Upper lobe of right lung (tissue), 1 donor: Measurements from ENCODE around the gene AMMECR1. TPM values are rescaled to one million over a fixed set of nuclear protein-coding genes. Genes with fewer than 3 reads are reported as not detected.

Source experiments
- ATAC-seq: fragments of 200-7000 bp; cut with Tn5 transposase; one replicate; pipeline ENCODE4 v1.9.1; 2020; ENCODE audit warnings: mild to moderate bottlenecking, moderate library complexity
- DNase-seq: peaks from one replicate; pipeline ENCODE4 v3.0.0-alpha.2; 2020
- H3K27ac ChIP-seq: fragments of 200-600 bp; one replicate; pipeline ENCODE4 v1.8.0; 2022
- H3K27me3 ChIP-seq: fragments of 200-600 bp; one replicate; pipeline ENCODE4 v1.8.0; 2022; ENCODE audit warnings: mild to moderate bottlenecking
- H3K36me3 ChIP-seq: fragments of 200-600 bp; one replicate; pipeline ENCODE4 v1.8.0; 2022
- H3K4me1 ChIP-seq: fragments of 200-600 bp; one replicate; pipeline ENCODE4 v1.8.0; 2022
- H3K4me3 ChIP-seq: fragments of 200-600 bp; one replicate; pipeline ENCODE4 v1.8.0; 2022; ENCODE audit warnings: mild to moderate bottlenecking
- H3K9me3 ChIP-seq: fragments of 200-600 bp; one replicate; pipeline ENCODE4 v1.8.0; 2022
- intact Hi-C: fragments of 100-400 bp; cut with DNase I; formaldehyde crosslinking; loops from one replicate; pipeline ENCODE4 v1.11.0; 2022
- total RNA-seq: library from RNA; stranded (reverse); fragmentation: NEBNext Ultra II Directional; extraction: Animal tissue kit (Norgen Biotek cat#: 25700); gene quantifications from one replicate; pipeline ENCODE4 v1.2.1, GENCODE V29; 2021
- TF ChIP-seq, protein P1 (sequence below): fragments of 200-600 bp; IDR thresholded peaks from one replicate; pipeline ENCODE4 v1.8.0; 2022; ENCODE audit warnings: antibody characterized with exemption
- donor health status: DM: no; HTN: yes; CAD: no; lungs with severe emphysema.

Gene AMMECR1
- total RNA-seq, 1 donor from 2014 or later: 6.1 TPM

- intact Hi-C loops: no loop called here
- Histone ChIP-seq H3K9me3 (no peaks in the 10 kb centered on the region), H3K4me3 (no peak overlapping the region), H3K27ac (no peak overlapping the region), H3K4me1 (no peaks in the 10 kb centered on the region), H3K27me3 (no peaks in the 10 kb centered on the region), H3K36me3 (no peaks in the 10 kb centered on the region)
- no peak for DNase-seq
- TF ChIP-seq, protein P1, sequence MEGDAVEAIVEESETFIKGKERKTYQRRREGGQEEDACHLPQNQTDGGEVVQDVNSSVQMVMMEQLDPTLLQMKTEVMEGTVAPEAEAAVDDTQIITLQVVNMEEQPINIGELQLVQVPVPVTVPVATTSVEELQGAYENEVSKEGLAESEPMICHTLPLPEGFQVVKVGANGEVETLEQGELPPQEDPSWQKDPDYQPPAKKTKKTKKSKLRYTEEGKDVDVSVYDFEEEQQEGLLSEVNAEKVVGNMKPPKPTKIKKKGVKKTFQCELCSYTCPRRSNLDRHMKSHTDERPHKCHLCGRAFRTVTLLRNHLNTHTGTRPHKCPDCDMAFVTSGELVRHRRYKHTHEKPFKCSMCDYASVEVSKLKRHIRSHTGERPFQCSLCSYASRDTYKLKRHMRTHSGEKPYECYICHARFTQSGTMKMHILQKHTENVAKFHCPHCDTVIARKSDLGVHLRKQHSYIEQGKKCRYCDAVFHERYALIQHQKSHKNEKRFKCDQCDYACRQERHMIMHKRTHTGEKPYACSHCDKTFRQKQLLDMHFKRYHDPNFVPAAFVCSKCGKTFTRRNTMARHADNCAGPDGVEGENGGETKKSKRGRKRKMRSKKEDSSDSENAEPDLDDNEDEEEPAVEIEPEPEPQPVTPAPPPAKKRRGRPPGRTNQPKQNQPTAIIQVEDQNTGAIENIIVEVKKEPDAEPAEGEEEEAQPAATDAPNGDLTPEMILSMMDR: no peak
- no peak for ATAC-seq
Measured at GRCh38 chrX:110282922-110283321, 35.0 kb downstream of the AMMECR1 start.

GRCh38 chrX:110281377-110281776 lies 36.5 kb downstream of the AMMECR1 start:
- Histone ChIP-seq H3K27ac (no peak overlapping the region), H3K36me3 (no peaks in the 10 kb centered on the region), H3K4me3 (no peak overlapping the region), H3K4me1 (no peaks in the 10 kb centered on the region), H3K27me3 (no peaks in the 10 kb centered on the region), H3K9me3 (no peaks in the 10 kb centered on the region)
- DNase-seq (no peak), ATAC-seq (no peak)
- intact Hi-C loops: no loop called here
- TF ChIP-seq, protein P1: no peak

GRCh38 chrX:110280954-110281353 lies 36.9 kb downstream of the AMMECR1 start:
- Histone ChIP-seq H3K4me3 (no peak overlapping the region), H3K4me1 (no peaks in the 10 kb centered on the region), H3K9me3 (no peaks in the 10 kb centered on the region), H3K36me3 (no peaks in the 10 kb centered on the region), H3K27ac (no peak overlapping the region), H3K27me3 (no peaks in the 10 kb centered on the region)
- TF ChIP-seq, protein P1: no peak
- intact Hi-C loops: no loop called here
- DNase-seq (no peak), ATAC-seq (peak; percentile 24)

- no peak overlapping the region for H3K27ac ChIP-seq
- no peak overlapping the region for H3K4me3 ChIP-seq
- ATAC-seq (no peak), DNase-seq (no peak)
- no peaks in the 10 kb centered on the region for H3K4me1 ChIP-seq
- no peaks in the 10 kb centered on the region for H3K9me3 ChIP-seq
- intact Hi-C loops: no loop called here
- TF ChIP-seq, protein P1: no peak
- no peaks in the 10 kb centered on the region for H3K27me3 ChIP-seq
- H3K36me3 ChIP-seq: no peaks in the 10 kb centered on the region
Measured at GRCh38 chrX:110277609-110278008, 40.3 kb downstream of the AMMECR1 start.

- Histone ChIP-seq H3K4me1 (no peaks in the 10 kb centered on the region), H3K27ac (no peak overlapping the region), H3K27me3 (no peaks in the 10 kb centered on the region), H3K9me3 (no peaks in the 10 kb centered on the region), H3K4me3 (no peak overlapping the region), H3K36me3 (no peaks in the 10 kb centered on the region)
- intact Hi-C loops: no loop called here
- ATAC-seq (no peak), DNase-seq (no peak)
- TF ChIP-seq, protein P1: no peak
Measured at GRCh38 chrX:110276778-110277177, 41.1 kb downstream of the AMMECR1 start.

- intact Hi-C loops: no loop called here
- no peak for ATAC-seq
- Histone ChIP-seq H3K27ac (no peak overlapping the region), H3K9me3 (no peaks in the 10 kb centered on the region), H3K27me3 (no peaks in the 10 kb centered on the region), H3K36me3 (no peaks in the 10 kb centered on the region), H3K4me3 (no peak overlapping the region), H3K4me1 (no peaks in the 10 kb centered on the region)
- TF ChIP-seq, protein P1: no peak
- no peak for DNase-seq
Measured at GRCh38 chrX:110268886-110269285, 49.0 kb downstream of the AMMECR1 start.
